H9 (cell line): Measurements from ENCODE around the gene LSMEM2. TPM values are rescaled to one million over a fixed set of nuclear protein-coding genes. Genes with fewer than 3 reads are reported as not detected.

Experiments
- DNase-seq: peaks from one replicate; pipeline ENCODE4 v3.0.0-alpha.2; 2017
- H2AFZ ChIP-seq: one replicate; pipeline ENCODE4 v1.6.1; 2013; ENCODE audit warnings: mild to moderate bottlenecking, low read length, control low read depth, moderate library complexity
- H2AK5ac ChIP-seq: 2 replicates; pipeline ENCODE4 v1.6.1; 2013; ENCODE audit warnings: low read length, control low read depth, mixed read lengths; ENCODE audit not compliant: insufficient read length
- H2BK120ac ChIP-seq: one replicate; pipeline ENCODE4 v1.6.1; 2013; ENCODE audit warnings: low read depth, mild to moderate bottlenecking, low read length, control low read depth, inconsistent platforms; ENCODE audit not compliant: poor library complexity, severe bottlenecking
- H2BK12ac ChIP-seq: 2 replicates; pipeline ENCODE4 v1.6.1; 2013; ENCODE audit warnings: low read length, control low read depth, mixed read lengths, low read depth; ENCODE audit not compliant: insufficient read length
- H2BK15ac ChIP-seq: 2 replicates; pipeline ENCODE4 v1.6.1; 2013; ENCODE audit warnings: low read depth, low read length, control low read depth
- H2BK20ac ChIP-seq: one replicate; pipeline ENCODE4 v1.6.1; 2013; ENCODE audit warnings: low read depth, mild to moderate bottlenecking, low read length, control low read depth, inconsistent platforms; ENCODE audit not compliant: poor library complexity, severe bottlenecking
- H2BK5ac ChIP-seq: 2 replicates; pipeline ENCODE4 v1.6.1; 2013; ENCODE audit warnings: low read length, control low read depth, mixed read lengths; ENCODE audit not compliant: insufficient read length
- H3K14ac ChIP-seq: 2 replicates; pipeline ENCODE4 v1.6.1; 2013; ENCODE audit warnings: low read length, control low read depth; ENCODE audit not compliant: insufficient read depth
- H3K18ac ChIP-seq: 2 replicates; pipeline ENCODE4 v1.6.1; 2013; ENCODE audit warnings: low read depth, mild to moderate bottlenecking, mixed read lengths, low read length, control low read depth; ENCODE audit not compliant: insufficient read length
- H3K23ac ChIP-seq: 2 replicates; pipeline ENCODE4 v1.6.1; 2013; ENCODE audit warnings: low read length, control low read depth, mixed read lengths, low read depth; ENCODE audit not compliant: insufficient read length
- H3K23me2 ChIP-seq: 2 replicates; pipeline ENCODE4 v1.6.1; 2013; ENCODE audit warnings: low read depth, mild to moderate bottlenecking, mixed read lengths, low read length, control low read depth; ENCODE audit not compliant: insufficient read length, poor library complexity, severe bottlenecking
- H3K27ac ChIP-seq: 2 replicates; pipeline ENCODE4 v1.5.1; 2013; ENCODE audit warnings: low read length, control low read depth, mixed read lengths, low read depth; ENCODE audit not compliant: insufficient read length
- H3K27me3 ChIP-seq: 2 replicates; pipeline ENCODE4 v1.6.1; 2013; ENCODE audit warnings: low read length, control low read depth, inconsistent platforms; ENCODE audit not compliant: insufficient read depth
- H3K4ac ChIP-seq: 2 replicates; pipeline ENCODE4 v1.6.1; 2013; ENCODE audit warnings: low read depth, mild to moderate bottlenecking, control low read depth, inconsistent platforms, low read length, moderate library complexity
- H3K4me1 ChIP-seq: 2 replicates; pipeline ENCODE4 v1.6.1; 2013; ENCODE audit warnings: low read length, control low read depth, inconsistent platforms; ENCODE audit not compliant: insufficient read depth
- H3K4me2 ChIP-seq: 2 replicates; pipeline ENCODE4 v1.6.1; 2013; ENCODE audit warnings: low read length, control low read depth, mixed read lengths; ENCODE audit not compliant: insufficient read length, insufficient read depth
- H3K56ac ChIP-seq: 2 replicates; pipeline ENCODE4 v1.6.1; 2013; ENCODE audit warnings: low read depth, mild to moderate bottlenecking, mixed read lengths, low read length, control low read depth; ENCODE audit not compliant: insufficient read length
- H3K79me1 ChIP-seq: 2 replicates; pipeline ENCODE4 v1.6.1; 2013; ENCODE audit warnings: low read depth, mild to moderate bottlenecking, moderate library complexity, low read length, control low read depth, inconsistent platforms; ENCODE audit not compliant: insufficient read depth, poor library complexity, severe bottlenecking
- H3K79me2 ChIP-seq: 2 replicates; pipeline ENCODE4 v1.6.1; 2013; ENCODE audit warnings: low read length, control low read depth, inconsistent platforms; ENCODE audit not compliant: insufficient read depth
- H3K9ac ChIP-seq: 2 replicates; pipeline ENCODE4 v1.6.1; 2013; ENCODE audit warnings: low read length, control low read depth, mixed read lengths; ENCODE audit not compliant: insufficient read length; ENCODE audit errors: extremely low read depth
- H3K9me3 ChIP-seq: one replicate; pipeline ENCODE4 v1.6.1; 2013; ENCODE audit warnings: low read depth, low read length, inconsistent platforms; ENCODE audit not compliant: control insufficient read depth
- H3T11ph ChIP-seq: one replicate; pipeline ENCODE4 v1.6.1; 2013; ENCODE audit warnings: mild to moderate bottlenecking, low read length, control low read depth, inconsistent platforms
- H4K20me1 ChIP-seq: one replicate; pipeline ENCODE4 v1.6.1; 2013; ENCODE audit not compliant: control insufficient read depth, insufficient read length, insufficient read depth
- H4K5ac ChIP-seq: 2 replicates; pipeline ENCODE4 v1.6.1; 2013; ENCODE audit warnings: low read depth, mild to moderate bottlenecking, mixed read lengths, low read length, control low read depth; ENCODE audit not compliant: insufficient read length
- H4K8ac ChIP-seq: replicated peaks from 2 replicates; pipeline ENCODE4 v1.6.1; 2013; ENCODE audit warnings: low read length, control low read depth, mixed read lengths, low read depth; ENCODE audit not compliant: insufficient read length
- H4K91ac ChIP-seq: 2 replicates; pipeline ENCODE4 v1.6.1; 2013; ENCODE audit warnings: low read depth, mild to moderate bottlenecking, moderate library complexity, mixed read lengths, low read length, control low read depth; ENCODE audit not compliant: insufficient read length
- H3K27ac Mint-ChIP-seq, 3 experiments: 2 replicates in 2 of 3; 3 replicates in 1 of 3; pipeline ENCODE4 v1.8.0; 2020 to 2021; ENCODE audit warnings: mixed read lengths in 3 of 3, mild to moderate bottlenecking in 1 of 3, moderate library complexity in 1 of 3
- H3K27me3 Mint-ChIP-seq: 2 replicates; pipeline ENCODE4 v1.8.0; 2021; ENCODE audit warnings: low read depth, mild to moderate bottlenecking, moderate library complexity, mixed read lengths
- H3K36me3 Mint-ChIP-seq, 3 experiments: 2 replicates in 2 of 3; 3 replicates in 1 of 3; pipeline ENCODE4 v1.8.0; 2020 to 2021; ENCODE audit warnings: low read depth in 3 of 3, mixed read lengths in 3 of 3; ENCODE audit not compliant: insufficient read depth in 1 of 3
- H3K4me1 Mint-ChIP-seq, 2 experiments: 2 replicates each; pipeline ENCODE4 v1.8.0; 2020; ENCODE audit warnings: mixed read lengths in 2 of 2
- H3K4me3 Mint-ChIP-seq, 2 experiments: 2 replicates in 1 of 2; 3 replicates in 1 of 2; pipeline ENCODE4 v1.8.0; 2020 to 2021; ENCODE audit warnings: mild to moderate bottlenecking in 2 of 2, mixed read lengths in 2 of 2, moderate library complexity in 1 of 2
- H3K9me3 Mint-ChIP-seq, 2 experiments: 2 replicates in 1 of 2; 3 replicates in 1 of 2; pipeline ENCODE4 v1.8.0; 2020; ENCODE audit warnings: mild to moderate bottlenecking in 2 of 2, mixed read lengths in 2 of 2, moderate library complexity in 1 of 2
- WGBS: extraction: QIAGEN DNeasy Blood & Tissue Kit; methylation state at CpG from one replicate; pipeline ENCODE4 v1.1.7; 2013; ENCODE audit warnings: missing lambda C conversion rate, low lambda C conversion rate, mixed read lengths; ENCODE audit not compliant: insufficient read length; ENCODE audit errors: extremely low coverage; 5-methylcytosine and 5-hydroxymethylcytosine counted together
- total RNA-seq: library from RNA; stranded (reverse); gene quantifications from 2 replicates; pipeline ENCODE4 v1.2.1, GENCODE V29; 2021
- TF ChIP-seq, protein P1 (sequence below): fragments of 200-600 bp; sonication (generic); conservative IDR thresholded peaks from 3 replicates; pipeline ENCODE4 v1.8.0; 2021; ENCODE audit warnings: antibody characterized with exemption, mild to moderate bottlenecking

LSMEM2 gene
- total RNA-seq, 1 experiment from 2014 or later, result 0.50 TPM

DNA sequence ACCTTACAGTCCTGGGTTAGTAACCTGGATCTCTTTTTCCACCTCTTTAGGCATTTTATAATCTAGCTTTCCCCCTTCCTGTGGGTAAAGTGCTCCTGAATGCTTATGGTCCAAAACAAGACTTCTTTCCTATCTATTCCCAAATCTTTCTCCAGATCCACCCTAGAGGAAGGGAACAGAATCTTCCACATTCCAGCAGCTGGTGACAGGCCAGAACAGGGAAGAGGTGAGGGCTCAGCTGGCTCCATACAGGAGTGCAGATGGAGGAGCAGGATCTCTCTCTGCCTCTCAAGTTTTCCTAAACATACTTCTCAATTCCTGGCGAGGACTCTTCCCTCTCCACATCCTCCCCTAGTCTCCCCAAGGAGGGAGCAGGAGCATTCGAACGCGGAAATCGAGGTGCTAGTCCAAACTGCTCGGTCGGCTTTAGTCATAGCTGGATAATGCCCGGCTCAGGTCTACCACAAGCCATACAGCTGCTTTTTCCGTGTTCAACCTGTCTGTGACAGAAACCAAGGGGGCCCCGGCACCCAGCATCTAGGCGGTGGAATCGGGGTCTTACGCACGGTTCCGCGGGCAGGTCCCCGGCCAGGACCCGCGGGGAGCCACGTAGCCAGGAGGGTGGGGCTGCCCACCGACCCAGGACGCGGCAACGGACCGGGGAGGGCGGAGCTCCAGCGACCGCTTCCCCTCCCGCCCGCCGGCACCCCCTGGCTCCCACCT is 57.7 kb downstream of the LSMEM2 start:
- no peaks in the 10 kb centered on the region; a peak in 1 of 5 replicates for H3K9me3 Mint-ChIP-seq
- H3K79me2 ChIP-seq, result peaks cover 5% of the 10 kb centered on the region; the same call in 1 of the 2 replicates
- H3K4me1 Mint-ChIP-seq, result peaks cover 29 to 44% of the 10 kb centered on the region in 2 experiments

More for the DNA sequence above, 57.7 kb downstream of the LSMEM2 start:
- Histone ChIP-seq H2AFZ (no peak overlapping the region), H4K91ac (no peak overlapping the region), H4K8ac (no peak overlapping the region), H3K27me3 (peaks cover 13% of the 10 kb centered on the region; the same call in 1 of the 2 replicates), H3K27ac (no peak overlapping the region), H3K9me3 (no peaks in the 10 kb centered on the region), H2BK5ac (no peak overlapping the region), H3T11ph (no peak overlapping the region), H2BK20ac (no peak overlapping the region), H3K23ac (no peak overlapping the region), H3K79me1 (no peaks in the 10 kb centered on the region), H2BK12ac (no peak overlapping the region), H2BK120ac (no peak overlapping the region), H3K4ac (no peak overlapping the region), H2BK15ac (no peak overlapping the region), H3K23me2 (peaks cover 24% of the 10 kb centered on the region), H3K56ac (no peak overlapping the region), H4K20me1 (no peaks in the 10 kb centered on the region), H2AK5ac (no peak overlapping the region), H3K4me1 (no peaks in the 10 kb centered on the region; the same call in 1 of the 2 replicates), H3K9ac (peak overlapping the region; percentile 54), H4K5ac (no peak overlapping the region), H3K18ac (peak overlapping the region; percentile 28), H3K4me2 (peak overlapping the region; percentile 69), H3K14ac (peak overlapping the region; percentile 88)
- DNase-seq, result no peak
- Mint-ChIP-seq H3K27me3 (peaks cover 36% of the 10 kb centered on the region), H3K27ac (peak overlapping the region; percentile 22 to 99 (median 97); a peak in 5 of 7 replicates), H3K36me3 (peaks cover 0 to 23% (median 22%) of the 10 kb centered on the region in 3 experiments), H3K4me3 (peak overlapping the region; percentile 87 to 92)
- WGBS, result no CpG with 5 or more reads among the region's 31 CpGs
- TF ChIP-seq, protein P1, sequence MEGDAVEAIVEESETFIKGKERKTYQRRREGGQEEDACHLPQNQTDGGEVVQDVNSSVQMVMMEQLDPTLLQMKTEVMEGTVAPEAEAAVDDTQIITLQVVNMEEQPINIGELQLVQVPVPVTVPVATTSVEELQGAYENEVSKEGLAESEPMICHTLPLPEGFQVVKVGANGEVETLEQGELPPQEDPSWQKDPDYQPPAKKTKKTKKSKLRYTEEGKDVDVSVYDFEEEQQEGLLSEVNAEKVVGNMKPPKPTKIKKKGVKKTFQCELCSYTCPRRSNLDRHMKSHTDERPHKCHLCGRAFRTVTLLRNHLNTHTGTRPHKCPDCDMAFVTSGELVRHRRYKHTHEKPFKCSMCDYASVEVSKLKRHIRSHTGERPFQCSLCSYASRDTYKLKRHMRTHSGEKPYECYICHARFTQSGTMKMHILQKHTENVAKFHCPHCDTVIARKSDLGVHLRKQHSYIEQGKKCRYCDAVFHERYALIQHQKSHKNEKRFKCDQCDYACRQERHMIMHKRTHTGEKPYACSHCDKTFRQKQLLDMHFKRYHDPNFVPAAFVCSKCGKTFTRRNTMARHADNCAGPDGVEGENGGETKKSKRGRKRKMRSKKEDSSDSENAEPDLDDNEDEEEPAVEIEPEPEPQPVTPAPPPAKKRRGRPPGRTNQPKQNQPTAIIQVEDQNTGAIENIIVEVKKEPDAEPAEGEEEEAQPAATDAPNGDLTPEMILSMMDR, result no peak
